22Rv1 (cell line): ENCODE measurements around the gene GRN.

Experiments used
- ZFX ChIP-seq: fragments of 450-650 bp; IDR thresholded peaks from 2 replicates; pipeline ENCODE4 v1.6.1; 2017; ENCODE audit warnings: antibody characterized with exemption, borderline replicate concordance
- TF ChIP-seq, protein P1 (sequence below): fragments of 450-650 bp; IDR thresholded peaks from 2 replicates; pipeline ENCODE4 v1.5.1; 2017; ENCODE audit warnings: mild to moderate bottlenecking

- TF ChIP-seq, protein P1, sequence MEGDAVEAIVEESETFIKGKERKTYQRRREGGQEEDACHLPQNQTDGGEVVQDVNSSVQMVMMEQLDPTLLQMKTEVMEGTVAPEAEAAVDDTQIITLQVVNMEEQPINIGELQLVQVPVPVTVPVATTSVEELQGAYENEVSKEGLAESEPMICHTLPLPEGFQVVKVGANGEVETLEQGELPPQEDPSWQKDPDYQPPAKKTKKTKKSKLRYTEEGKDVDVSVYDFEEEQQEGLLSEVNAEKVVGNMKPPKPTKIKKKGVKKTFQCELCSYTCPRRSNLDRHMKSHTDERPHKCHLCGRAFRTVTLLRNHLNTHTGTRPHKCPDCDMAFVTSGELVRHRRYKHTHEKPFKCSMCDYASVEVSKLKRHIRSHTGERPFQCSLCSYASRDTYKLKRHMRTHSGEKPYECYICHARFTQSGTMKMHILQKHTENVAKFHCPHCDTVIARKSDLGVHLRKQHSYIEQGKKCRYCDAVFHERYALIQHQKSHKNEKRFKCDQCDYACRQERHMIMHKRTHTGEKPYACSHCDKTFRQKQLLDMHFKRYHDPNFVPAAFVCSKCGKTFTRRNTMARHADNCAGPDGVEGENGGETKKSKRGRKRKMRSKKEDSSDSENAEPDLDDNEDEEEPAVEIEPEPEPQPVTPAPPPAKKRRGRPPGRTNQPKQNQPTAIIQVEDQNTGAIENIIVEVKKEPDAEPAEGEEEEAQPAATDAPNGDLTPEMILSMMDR = no peak
- no peak for TF ChIP-seq ZFX
Measured at GRCh38 chr17:44360144-44360533, 15.0 kb downstream of the GRN start.
